ENCODE results near the gene FLACC1.

Gene FLACC1

GRCh38 chr2:201276511-201276910, 80.6 kb downstream of the FLACC1 start:
- no peak for DNase-seq (ENCODE audit: low spot score)

DNA sequence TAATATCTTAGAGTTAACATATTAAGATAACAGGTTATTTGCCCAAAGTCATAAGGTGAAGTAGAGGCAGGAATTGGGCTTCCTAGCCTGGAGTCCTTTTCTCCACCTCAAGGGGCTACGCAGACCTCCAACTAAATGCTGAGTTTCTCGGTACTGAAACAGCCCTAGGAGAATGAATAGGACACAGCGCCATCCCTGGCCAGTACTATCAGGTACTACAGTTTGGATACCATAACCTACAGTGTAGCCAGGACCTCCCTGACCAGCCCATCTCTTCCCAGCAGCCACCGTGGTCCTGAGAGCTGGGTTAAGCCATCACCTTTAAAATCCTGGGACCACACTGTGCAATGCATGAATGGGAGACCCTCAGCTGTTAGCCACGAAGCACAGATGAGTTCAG, 81.2 kb downstream of the FLACC1 start:
- DNase-seq (ENCODE audit: low spot score) = no peak

- no peak for DNase-seq (ENCODE audit: low spot score)
Observed at GRCh38 chr2:201275069-201275468, 82.1 kb downstream of the FLACC1 start.

DNA sequence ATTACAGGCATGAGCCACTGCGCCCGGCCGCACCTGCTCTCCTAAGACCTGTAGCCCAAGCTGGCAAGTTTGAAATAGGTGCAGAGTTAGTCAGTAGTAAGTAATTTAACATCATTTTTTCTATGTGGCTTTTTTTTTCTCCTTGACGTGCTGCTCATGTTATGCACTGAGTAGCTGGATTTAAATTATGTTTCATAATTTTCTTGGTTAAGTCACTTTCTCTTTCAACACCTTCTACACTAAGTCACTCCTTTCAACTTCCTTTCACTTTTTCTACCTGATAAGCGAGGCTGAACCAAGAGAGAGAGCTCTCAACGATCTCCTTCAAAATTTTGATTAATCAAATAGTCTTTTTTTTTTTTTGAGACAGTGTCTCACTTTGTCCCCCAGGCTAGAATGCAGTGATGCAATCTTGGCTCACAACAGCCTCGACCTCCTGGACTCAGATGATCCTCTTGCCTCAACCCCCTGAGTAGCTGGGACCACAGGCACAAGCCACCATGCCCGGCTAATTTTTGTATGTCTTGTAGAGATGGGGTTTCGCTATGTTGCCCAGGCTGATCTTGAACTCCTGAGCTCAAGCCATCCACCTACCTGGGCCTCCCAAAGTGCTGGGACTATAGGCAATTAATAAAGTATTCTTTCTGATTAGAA, 83.7 kb downstream of the FLACC1 start:
- no peak for DNase-seq (ENCODE audit: low spot score)

DNA sequence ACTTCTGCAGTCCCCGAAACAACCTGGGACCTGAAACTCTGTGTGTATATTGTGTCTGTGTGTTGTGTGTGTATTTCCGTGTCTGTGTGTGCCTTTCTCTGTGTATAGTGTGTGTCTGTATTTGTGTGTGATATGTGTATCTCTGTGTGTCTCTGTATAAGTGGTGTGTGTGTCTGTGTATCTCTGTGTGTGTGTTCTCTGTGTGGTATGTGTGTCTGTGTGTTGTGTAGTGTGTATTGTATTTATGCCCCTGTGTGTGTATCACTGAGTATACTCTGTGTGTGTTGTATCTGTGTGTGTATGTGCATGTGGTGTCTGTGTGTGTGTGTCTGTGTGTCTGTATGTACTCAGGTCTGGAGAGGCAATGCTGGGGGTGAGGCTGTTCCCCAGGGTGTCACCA, 85.2 kb downstream of the FLACC1 start:
- DNase-seq (ENCODE audit: low spot score) = no peak

- DNase-seq (ENCODE audit: low spot score) = no peak
Observed at GRCh38 chr2:201270293-201271001, 86.7 kb downstream of the FLACC1 start.

GRCh38 chr2:201269764-201270163, 87.4 kb downstream of the FLACC1 start:
- no peak for DNase-seq (ENCODE audit: low spot score)

DNA sequence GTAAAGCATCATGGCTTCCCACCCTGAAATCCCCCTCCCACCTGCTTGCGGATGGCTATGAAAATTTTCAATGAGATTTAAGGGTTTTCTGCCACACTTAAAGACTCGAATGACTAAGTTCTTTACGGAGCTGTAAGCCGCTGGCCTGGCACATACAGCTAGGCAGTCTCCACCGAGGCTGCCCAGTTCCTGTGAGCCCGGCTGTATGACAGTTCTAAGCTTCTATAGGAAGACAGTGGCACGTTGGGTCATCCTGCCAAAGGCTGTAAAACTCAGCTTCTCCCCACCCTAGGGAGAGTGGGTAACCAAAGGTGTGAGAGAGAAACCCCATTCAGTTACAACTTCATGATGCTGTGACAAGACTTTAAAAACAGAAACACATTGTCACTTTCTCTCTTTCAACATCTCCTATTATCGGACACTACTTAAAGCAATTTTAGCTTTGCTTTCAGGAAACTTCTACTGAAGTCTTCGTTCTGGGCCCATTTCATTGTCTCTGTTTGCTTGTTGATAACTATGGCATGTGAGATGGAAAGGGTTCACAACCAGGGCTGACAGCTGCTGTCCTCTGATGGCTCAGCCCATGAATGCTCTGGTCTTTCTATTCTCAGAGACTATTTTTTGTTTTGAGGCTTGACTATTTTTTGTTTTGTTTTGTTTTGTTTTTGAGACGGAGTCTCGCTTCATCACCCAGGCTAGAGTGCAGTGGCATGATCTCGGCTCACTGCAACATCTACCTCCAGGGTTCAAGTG, 89.7 kb downstream of the FLACC1 start:
- no peak for DNase-seq (ENCODE audit: low spot score)

- DNase-seq (ENCODE audit: low spot score) = no peak
Observed at GRCh38 chr2:201266629-201267028, 90.5 kb downstream of the FLACC1 start.

DNA sequence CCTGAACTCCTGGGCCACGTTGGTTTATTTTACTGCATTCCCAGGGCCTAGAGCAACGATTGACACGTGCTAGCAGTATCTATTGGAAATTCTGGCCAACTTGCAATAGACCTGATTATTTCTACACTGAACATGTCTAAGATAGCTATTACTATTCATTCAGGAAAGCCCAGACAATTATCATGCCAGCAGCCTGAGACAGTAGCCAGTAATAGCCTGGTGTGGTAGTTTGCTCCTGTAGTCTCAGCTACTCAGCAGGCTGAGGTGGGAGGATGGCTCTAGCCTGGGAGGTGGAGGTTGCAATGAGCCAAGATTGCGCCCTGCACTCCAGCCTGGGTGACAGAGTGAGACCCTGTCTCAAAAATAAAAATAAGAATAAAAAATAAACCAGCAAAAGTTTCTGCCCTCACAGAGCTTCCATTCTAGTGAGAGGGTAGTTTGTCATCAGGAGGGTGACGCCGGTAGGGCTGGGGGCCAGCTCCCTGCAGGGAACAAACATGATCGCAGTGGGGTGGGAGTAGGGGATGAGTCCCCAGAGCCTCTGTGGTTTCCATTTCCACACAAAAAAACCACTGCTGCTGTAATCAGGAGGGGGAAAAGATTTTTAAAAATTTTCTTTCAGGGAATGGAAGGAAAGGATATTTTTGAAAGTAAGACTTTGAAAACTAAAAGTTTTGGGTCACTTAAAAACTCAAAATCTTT, 92.5 kb downstream of the FLACC1 start:
- no peak for DNase-seq (ENCODE audit: low spot score)

- no peak for DNase-seq (ENCODE audit: low spot score)
Observed at GRCh38 chr2:201263779-201264178, 93.4 kb downstream of the FLACC1 start.

DNA sequence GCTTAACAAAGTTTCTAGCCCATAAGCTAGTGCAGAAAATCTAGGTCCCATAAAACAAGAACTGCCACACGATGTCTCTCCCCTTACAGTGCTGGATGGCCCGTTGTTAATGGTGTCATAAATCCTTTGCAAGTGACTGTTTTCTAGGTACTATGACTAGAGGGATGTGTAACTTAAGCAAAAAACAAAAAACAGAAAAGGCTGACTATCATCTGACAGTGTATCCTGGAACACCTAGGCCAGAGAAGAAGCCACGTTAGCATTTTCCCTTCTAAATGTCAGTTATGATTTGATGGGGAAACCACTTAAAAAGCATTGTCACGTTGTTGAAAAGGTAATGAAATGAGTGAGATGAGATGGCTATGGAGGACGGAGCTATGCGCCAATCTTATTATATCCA, 94.4 kb downstream of the FLACC1 start:
- DNase-seq (ENCODE audit: low spot score) = peak; percentile 87

GRCh38 chr2:201261906-201262305, 95.2 kb downstream of the FLACC1 start:
- no peak for DNase-seq (ENCODE audit: low spot score)

GRCh38 chr2:201261471-201261870, 95.7 kb downstream of the FLACC1 start:
- DNase-seq (ENCODE audit: low spot score) = peak; percentile 81

DNA sequence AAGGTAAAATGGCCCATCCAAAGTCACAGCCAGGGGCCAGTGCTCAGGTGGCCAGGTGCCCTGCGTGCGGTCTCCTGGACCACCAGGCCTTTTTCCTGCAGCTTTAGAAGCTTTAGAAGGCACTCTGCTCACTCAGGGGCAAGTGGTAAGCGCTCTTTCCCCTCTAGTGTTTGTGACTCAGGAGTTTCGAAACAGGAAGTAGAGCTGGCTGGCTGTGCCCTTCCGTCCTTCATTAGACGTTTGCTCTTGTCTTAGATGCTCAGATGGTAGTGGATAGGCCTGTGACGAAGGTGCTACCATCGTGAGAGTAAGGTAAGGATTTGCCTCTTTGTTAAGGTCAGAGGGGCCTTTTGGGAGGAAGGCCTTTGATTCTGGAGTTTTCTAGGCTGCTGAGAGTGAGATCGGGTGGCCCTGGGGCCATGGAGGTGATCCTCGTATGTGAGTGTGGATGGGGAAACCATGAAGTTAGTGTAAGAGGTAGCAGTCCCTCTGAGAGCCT, 96.8 kb downstream of the FLACC1 start, which contains the start of gene CASP8:
TSS of gene CASP8 (plus strand) at position 235 of the 499 bp plus-strand sequence. CDS start 5,951 bp downstream, outside the sequence.
- DNase-seq (ENCODE audit: low spot score) = peak; percentile 89

DNA sequence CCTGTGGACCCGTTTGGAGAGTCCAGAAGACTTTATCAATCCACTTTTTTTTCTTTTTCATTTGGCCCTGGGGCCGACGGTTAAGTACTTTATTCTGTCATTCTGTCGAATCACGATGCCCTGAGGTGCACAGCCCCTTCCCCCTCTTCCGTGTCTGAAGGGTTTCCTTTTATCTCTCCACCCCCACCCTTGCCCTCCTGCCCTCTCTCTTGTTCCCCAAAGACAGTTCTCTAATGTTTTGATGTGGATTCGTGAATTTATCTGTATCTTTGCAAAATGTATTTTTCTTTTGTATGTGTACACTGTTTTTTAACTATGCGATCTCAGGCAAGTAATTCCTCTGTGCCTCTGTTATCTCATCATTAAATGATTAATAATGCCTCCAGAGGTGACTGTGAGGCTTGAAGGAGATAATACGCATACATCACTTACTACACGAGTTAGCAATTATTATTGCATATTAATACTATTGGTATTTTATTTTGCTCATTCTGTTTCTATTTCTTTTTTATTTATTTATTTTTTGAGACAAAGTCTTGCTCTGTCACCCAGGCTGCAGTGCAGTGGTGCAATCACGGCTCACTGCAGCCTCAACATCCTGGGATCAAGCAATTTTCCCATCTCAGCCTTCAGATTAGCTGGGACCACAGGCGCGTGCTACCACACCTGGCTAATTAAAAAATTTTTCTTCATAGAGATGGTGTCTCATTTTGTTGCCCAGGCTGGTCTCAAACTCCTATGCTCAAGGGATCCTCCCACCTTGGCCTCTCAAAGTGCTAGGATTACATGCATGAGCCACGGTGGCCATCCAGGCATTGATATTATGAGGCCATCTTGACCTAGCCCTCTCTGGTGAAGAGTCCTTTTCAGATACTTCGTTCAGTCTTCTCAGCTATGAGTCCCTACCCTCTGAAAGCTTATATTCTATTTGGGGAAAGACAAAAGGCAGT, 98.2 kb downstream of the FLACC1 start:
- DNase-seq (ENCODE audit: low spot score) = no peak

- DNase-seq (ENCODE audit: low spot score) = peak; percentile 98
Observed at GRCh38 chr2:201257956-201258665, 99.0 kb downstream of the FLACC1 start.

- peak; percentile 57 for DNase-seq (ENCODE audit: low spot score)
Observed at GRCh38 chr2:201257381-201257955, 99.7 kb downstream of the FLACC1 start.

DNA sequence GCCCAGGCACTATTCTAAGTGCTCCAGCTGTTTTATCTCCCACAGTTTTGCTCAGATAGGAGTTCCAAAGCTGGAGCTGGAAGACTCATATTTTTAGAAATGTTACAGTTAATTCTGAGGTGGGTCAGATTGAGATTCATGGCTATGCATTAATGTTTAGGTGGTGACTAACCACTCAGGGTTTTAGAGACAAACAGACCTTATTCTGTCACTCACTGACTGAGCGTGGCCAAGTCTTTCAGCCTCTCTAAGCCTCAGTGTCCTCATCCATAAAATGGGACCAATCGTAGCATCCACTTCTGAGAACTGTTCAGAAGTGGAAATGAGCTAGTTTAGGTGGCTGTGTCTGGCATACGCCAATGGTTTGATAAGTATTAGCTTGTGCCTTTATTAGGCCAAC, 101.1 kb downstream of the FLACC1 start:
- DNase-seq (ENCODE audit: low spot score) = no peak
